Measurements from ENCODE around the gene RHBG. TPM values are rescaled to one million over a fixed set of nuclear protein-coding genes. Genes with fewer than 3 reads are reported as not detected.

Gene RHBG
- total and polyA plus RNA-seq, 2 of the 4 experiments (the other 2 are of a cell fraction): not detected

DNA sequence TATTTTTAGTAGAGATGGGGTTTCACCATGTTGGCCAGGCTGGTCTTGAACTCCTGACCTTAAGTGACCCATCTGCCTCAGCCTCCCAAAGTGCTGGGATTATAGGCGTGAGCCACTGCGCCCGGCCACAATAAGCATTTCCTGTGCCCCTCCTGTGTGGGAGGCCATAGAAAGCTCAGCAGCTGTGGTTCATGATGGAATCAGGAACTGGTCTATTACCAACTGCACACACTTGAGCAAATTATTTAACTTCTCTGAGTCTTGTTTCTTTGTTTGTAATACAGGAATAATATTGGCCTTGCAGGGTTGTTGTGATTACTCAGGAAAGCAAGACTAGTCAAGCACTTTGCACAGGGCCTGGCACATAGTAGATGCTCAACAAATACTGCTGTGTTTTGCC, 15.0 kb downstream of the RHBG start:
- Histone ChIP-seq H3K27ac (ENCODE audit: insufficient read depth, low read length) (no peak overlapping the region), H3K4ac (ENCODE audit: low read depth, low read length) (no peak overlapping the region), H3K23ac (ENCODE audit: low read depth, low read length) (no peak overlapping the region), H3K4me1 (ENCODE audit: control insufficient read depth, insufficient read depth, low read length) (no peaks in the 10 kb centered on the region), H2BK20ac (ENCODE audit: low read depth, low read length) (no peak overlapping the region), H3K9me3 (ENCODE audit: control insufficient read depth, insufficient read depth, low read length) (no peaks in the 10 kb centered on the region), H3K9ac (ENCODE audit: low read depth, low read length) (no peak overlapping the region), H4K20me1 (ENCODE audit: insufficient read depth, low read length) (no peaks in the 10 kb centered on the region), H2BK120ac (ENCODE audit: low read depth, low read length) (no peak overlapping the region), H2AK5ac (ENCODE audit: low read depth, low read length) (no peak overlapping the region), H3K36me3 (ENCODE audit: control insufficient read depth, insufficient read depth, low read length) (no peaks in the 10 kb centered on the region), H3K4me2 (ENCODE audit: low read depth, low read length) (no peak overlapping the region), H3K4me3 (ENCODE audit: insufficient read depth, low read depth, low read length) (no peak overlapping the region), H2AFZ (replicated peaks; ENCODE audit: low read length, poor library complexity) (no peak overlapping the region), H2BK15ac (ENCODE audit: low read depth, low read length) (no peak overlapping the region), H4K5ac (ENCODE audit: low read depth, low read length) (no peak overlapping the region), H2AK9ac (replicated peaks; ENCODE audit: low read depth, low read length, poor library complexity) (no peak overlapping the region), H4K8ac (ENCODE audit: low read depth in 2 of 2, low read length in 2 of 2) (no peak overlapping the region), H3K56ac (ENCODE audit: extremely low read depth, insufficient read depth, low read length) (no peak overlapping the region), H4K91ac (ENCODE audit: insufficient read depth, low read depth, low read length) (no peak overlapping the region), H3K9me1 (ENCODE audit: insufficient read depth, low read length) (peaks cover 3% of the 10 kb centered on the region; the same call in 1 of the 2 replicates), H3K27me3 (ENCODE audit: control insufficient read depth, insufficient read depth, low read length) (peaks cover 33% of the 10 kb centered on the region), H3K18ac (ENCODE audit: low read depth, low read length) (no peak overlapping the region), H2BK5ac (ENCODE audit: low read depth, low read length, poor library complexity, severe bottlenecking) (no peak overlapping the region), H3K14ac (replicated peaks; ENCODE audit: low read depth, low read length) (no peak overlapping the region), H3K79me1 (ENCODE audit: low read depth in 1 of 2, low read length in 2 of 2) (no peaks in the 10 kb centered on the region)
- POLR2A ChIA-PET (ENCODE audit: unreplicated experiment): no interaction called here
- no CpG with 5 or more reads among the region's 3 CpGs for WGBS, 2 experiments (ENCODE audit: extremely low coverage in 2 of 2, insufficient read length in 1 of 2)
- in situ Hi-C loops (cut with MboI; ENCODE audit: low sequenced_read_pairs): loop anchor here (10.0 kb wide), 1 partner anchor 61 kb away; no protein-coding TSS in a partner anchor
- ATAC-seq (ENCODE audit: low read depth): no peak
- no peak for DNase-seq
- TF ChIP-seq MAFK (IDR thresholded peaks at IDR 0.05; ENCODE audit: low read depth, low read length): no peak
- TF ChIP-seq SMC3 (IDR thresholded peaks at IDR 0.05; ENCODE audit: low read depth, low read length): no peak
- TF ChIP-seq BHLHE40 (IDR thresholded peaks at IDR 0.05; ENCODE audit: low read depth, low read length): no peak
- no TSS peak for BruUV-seq (replicated peaks)
- intact Hi-C loops (cut with micrococcal nuclease): no loop called here
- dilution Hi-C loops (cut with HindIII; ENCODE audit: low sequenced_read_pairs, unreplicated experiment): no loop called here
- CTCF ChIA-PET: interaction anchor here (4.3 kb wide), 1 partner anchor 62 kb away, joined by 69 read pairs; no protein-coding TSS in a partner anchor

Data from IMR-90 (cell line).